NCI-H69 (cell line): ENCODE results near the gene CUL1.

ENCODE experiments used
- DNase-seq: peaks from one replicate; lab custom pipeline; 2025; lab: John Stamatoyannopoulos, UW

CUL1 gene

DNA sequence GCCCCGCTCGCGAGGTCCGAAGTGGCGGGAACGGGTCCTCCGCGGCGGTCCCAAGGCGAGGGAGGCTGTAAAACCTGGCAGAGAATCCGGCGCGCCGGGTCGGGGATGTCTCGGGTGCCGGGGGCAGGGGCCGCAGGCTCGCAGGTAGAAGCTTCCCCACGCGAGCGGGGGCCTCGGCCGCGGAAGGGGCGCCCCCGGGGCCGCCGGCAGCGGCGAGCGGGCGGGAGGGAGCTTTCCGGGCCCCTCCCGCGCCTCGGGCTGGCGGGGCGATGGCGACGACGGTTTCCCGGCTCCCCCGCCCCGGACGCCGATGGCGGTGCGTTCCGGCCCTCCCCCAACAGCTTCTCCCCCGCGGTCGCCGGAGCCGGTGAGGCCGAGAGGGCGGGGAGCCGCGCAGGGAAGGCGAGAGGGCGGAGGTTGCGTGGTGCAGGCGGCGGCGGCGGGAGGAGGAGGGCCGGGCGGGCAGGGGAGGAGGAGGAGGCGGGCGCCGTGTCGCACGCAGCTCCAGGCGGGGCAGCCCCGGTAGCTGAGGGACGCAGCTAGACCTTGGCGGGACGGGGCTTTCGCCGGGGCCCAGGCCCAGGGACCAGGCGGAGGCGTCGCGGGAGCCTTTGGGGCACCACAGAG, at the start of gene CUL1:
Gene CUL1, plus strand, starts transcription at position 507 of the 627 bp plus-strand sequence. CDS start 31,220 bp downstream, outside the sequence.
- peak; percentile 89 for DNase-seq

GRCh38 chr7:148650232-148650858, 48.4 kb upstream of the CUL1 start:
- no peak for DNase-seq

GRCh38 chr7:148652773-148653172, 45.9 kb upstream of the CUL1 start:
- DNase-seq = no peak

GRCh38 chr7:148657929-148658328, 40.8 kb upstream of the CUL1 start:
- no peak for DNase-seq

GRCh38 chr7:148661471-148661870, 37.2 kb upstream of the CUL1 start:
- DNase-seq = no peak

- DNase-seq = no peak
Measured at GRCh38 chr7:148662646-148663045, 36.1 kb upstream of the CUL1 start.

GRCh38 chr7:148664324-148664723, 34.4 kb upstream of the CUL1 start:
- DNase-seq = no peak

GRCh38 chr7:148665221-148665620, 33.5 kb upstream of the CUL1 start:
- no peak for DNase-seq

- DNase-seq = no peak
Measured at GRCh38 chr7:148669927-148670326, 28.8 kb upstream of the CUL1 start.

- no peak for DNase-seq
Measured at GRCh38 chr7:148670374-148670773, 28.3 kb upstream of the CUL1 start.

DNA sequence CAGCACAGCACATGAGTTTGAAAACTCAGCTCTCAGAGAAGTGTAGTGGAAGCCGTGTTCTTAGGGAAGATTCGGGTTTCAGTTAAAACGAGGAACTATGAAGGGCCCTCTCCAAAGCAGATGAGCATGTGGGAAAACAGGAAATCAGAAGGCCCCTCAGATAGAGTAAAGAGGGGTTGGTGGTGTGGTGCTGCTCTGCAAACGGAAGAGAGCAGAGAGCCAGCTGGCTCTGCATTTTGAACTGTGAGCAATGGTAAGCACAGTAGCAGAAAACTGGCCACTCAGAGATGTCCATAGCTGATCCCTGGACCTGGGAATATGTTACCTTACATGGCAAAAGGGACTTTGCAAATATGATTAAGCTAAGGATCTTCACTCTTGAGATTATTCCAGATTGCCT, 27.9 kb upstream of the CUL1 start:
- DNase-seq = no peak

DNA sequence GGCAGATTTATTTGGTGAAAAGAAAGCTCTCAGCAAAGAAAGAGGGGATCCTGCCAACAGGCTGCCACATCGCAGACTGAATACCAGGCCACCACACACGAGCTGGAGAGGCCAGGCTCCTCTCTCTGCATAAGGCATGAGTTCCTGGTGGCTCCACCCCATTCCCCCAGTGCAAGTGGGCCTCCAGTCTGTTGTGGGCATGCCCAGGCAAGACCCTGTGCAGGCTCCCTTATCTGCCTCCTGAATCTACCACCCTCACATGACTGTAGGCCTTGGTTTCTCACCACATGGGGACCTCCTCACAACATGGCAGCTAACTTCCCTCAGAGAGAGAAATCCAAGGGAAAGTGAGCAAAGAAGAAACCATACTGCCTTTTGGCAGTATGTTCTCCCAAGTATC, 26.7 kb upstream of the CUL1 start:
- no peak for DNase-seq

DNA sequence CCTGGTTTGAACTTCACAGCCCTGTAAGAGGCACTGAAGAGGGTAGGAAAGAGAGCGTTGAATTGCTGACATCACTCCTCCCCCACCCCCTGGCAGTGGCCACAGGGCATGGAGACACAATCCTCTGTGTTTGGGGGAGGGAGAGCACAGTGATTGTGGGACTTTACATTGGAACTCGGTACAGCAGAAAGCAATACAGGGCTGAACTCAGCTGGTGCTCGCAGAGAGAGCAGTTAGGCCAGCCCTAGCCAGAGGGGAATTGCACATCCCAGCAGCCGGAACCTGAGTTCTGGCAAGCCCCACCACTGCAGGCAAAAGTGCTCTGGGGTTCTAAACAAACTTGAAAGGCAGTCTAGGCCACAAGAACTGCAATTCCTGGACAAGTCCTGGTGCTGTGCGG, 24.0 kb upstream of the CUL1 start:
- DNase-seq = no peak

DNA sequence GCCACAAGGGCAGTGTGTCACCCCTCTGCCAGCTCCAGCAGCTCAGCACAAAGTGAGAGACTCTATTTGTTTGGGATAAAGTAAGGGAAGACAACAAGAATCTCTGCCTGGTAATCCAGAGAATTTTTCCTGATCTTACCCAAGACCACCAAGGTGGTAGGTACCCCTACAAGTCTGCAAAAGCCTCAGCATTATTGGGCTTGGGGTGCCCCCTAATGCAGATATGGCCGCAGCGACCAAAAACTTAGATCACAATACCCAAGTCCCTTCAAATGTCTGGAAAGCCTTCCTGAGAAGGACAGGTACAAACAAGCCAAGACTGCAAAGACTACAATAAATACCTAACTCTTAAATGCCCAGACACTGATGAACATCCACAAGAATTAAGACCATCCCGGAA, 22.4 kb upstream of the CUL1 start:
- no peak for DNase-seq

DNA sequence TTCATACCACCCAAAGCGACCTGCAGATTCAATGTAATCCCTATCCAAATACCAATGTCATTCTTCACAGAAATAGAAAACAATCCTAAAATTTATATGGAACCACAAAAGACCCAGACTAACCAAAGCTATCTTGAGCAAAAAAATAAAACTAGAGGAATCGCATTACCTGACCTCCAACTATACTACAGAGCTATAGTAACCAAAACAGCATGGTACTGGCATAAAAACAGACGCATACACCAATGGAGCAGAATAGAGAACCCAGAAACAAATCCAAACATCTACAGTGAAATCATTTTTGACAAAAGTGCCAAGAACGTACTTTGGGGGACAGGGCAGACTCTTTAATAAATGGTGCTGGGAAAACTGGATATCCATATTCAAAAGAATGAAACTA, 16.9 kb upstream of the CUL1 start:
- DNase-seq = no peak

- no peak for DNase-seq
Measured at GRCh38 chr7:148684289-148684830, 14.3 kb upstream of the CUL1 start.

DNA sequence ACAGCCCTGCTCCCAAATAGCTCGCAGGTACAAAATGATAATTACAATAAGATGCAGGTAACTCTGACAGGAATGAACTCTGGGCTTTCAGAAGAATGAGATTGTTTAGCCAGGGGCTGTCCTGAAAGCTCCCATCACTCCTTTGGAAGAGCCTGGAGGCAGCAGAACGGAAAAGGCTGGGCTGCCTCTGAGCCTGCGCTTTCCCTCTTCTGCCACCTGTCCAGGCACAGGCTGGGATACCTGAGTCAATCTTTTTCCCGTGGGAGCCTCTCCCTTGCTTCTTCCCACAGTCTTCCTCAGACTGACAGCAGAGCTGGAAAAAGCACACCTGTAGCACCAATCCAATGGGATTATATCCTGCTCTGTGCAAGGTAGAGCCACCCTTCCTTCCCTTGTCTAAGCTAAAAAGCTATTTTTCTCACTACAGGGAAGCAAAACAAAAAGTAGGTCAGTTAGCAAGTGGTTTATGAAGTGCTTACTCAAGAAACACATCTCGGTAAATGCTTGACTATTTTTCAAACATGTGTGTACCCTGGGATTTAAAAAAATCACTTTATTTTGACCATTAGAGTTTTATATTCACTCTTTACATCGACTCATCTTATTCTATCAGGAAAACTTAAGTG, 12.3 kb upstream of the CUL1 start:
- DNase-seq = peak; percentile 18

DNA sequence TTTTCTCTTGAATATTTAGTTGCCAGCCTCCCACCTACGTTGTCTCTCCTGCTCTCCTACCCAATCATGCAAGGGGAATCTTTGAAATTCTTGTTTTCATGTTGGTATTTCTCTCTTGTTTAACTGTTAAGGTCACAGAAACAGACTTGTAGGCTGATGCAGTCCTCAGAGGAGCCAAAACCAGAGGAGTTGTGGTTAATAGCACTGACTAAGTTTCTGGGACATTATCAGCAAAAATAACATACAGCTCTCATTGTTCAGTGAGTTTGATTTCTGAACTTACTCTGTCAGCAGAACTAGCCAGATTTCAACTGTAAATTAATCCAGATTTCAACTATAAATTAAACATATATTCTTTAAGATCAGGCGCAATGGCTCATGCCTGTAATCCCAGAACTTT, 11.1 kb upstream of the CUL1 start:
- DNase-seq = no peak

- DNase-seq = no peak
Measured at GRCh38 chr7:148688526-148688925, 10.2 kb upstream of the CUL1 start.

DNA sequence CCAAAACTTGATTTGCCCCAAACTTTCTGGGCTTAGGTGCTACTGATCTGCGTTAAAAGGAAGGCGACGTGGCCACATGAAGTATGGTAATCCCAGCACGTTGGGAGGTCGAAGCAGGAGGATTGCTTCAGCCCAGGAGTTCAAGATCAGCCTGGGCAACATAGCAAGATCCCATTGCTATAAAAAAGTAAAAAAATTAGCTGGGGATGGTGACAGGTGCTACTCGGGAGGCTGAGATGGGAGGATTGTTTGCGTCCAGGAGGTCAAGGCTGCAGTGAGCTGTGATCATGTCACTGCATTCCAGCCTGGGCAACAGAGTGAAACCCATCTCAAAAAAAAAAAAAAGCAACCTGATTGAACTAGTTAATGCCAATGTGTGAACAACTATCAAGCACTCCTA, 5.1 kb upstream of the CUL1 start:
- no peak for DNase-seq

- DNase-seq = no peak
Measured at GRCh38 chr7:148694631-148695030, 4.1 kb upstream of the CUL1 start.

DNA sequence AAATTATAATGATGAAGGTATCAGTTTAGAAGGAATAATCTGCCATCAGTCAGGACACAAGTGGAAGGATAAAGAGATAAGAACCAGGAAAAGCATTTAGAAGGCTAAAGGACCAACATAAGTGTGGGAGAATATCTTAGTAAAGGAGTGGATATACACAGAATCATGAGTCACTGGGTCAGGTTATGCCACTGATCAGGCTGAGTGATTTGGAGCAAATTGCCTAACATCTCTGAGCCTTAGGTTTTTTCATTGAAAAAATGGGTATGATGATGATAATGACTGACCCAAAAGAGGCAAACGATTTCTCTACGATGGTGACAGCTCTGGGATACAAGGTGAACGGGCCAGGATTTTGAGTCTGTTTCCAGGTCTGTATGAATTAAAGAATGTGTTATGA, 2.8 kb upstream of the CUL1 start:
- no peak for DNase-seq

DNA sequence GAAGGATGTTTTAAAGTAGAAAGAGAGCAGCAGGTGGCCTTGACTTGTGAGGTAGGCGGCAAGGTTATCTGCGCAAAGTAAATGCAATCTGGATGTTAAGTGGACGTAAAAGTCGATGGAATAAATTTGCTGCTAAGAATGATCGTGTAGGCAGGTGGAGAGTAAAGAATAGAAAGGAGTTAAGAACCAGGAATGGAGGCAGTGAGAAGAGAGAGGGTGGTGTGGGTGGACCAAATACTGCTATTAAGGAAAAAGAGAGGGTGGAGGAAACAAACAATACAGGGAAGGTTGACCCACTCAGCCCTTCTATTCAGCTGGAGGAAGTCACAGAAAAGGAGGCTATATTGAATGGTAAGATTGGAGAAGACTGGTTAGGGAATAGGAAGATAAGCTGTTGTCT, 1.9 kb upstream of the CUL1 start:
- DNase-seq = no peak
